Osteoblast (primary cell): ENCODE results near the gene SHISA8. TPM values are rescaled to one million over a fixed set of nuclear protein-coding genes. Genes with fewer than 3 reads are reported as not detected.
"Not testable (repeated sequence)": the region's sequence is repeated elsewhere in the genome, so short reads cannot be mapped to it uniquely, and the experiment has no call there.

Experiments used
- DNase-seq: peaks from one replicate; pipeline ENCODE4 v3.0.0; 2011; ENCODE audit warnings: low spot score, mixed read lengths; ENCODE audit not compliant: insufficient read length; ENCODE audit errors: missing footprints
- H2AFZ ChIP-seq: 2 replicates; pipeline ENCODE4 v1.6.0; 2011; ENCODE audit warnings: mild to moderate bottlenecking, low read length
- H3K27ac ChIP-seq: 2 replicates; pipeline ENCODE4 v1.5.1; 2011; ENCODE audit warnings: mild to moderate bottlenecking, low read depth, low read length, moderate library complexity
- H3K27me3 ChIP-seq: 2 replicates; pipeline ENCODE4 v1.6.0; 2012; ENCODE audit warnings: mild to moderate bottlenecking, control low read depth, inconsistent platforms, low read length, moderate library complexity; ENCODE audit not compliant: insufficient read depth
- H3K36me3 ChIP-seq: 2 replicates; pipeline ENCODE4 v1.5.1; 2011; ENCODE audit warnings: mild to moderate bottlenecking, low read length, control low read depth, moderate library complexity; ENCODE audit not compliant: insufficient read depth
- H3K4me1 ChIP-seq: 2 replicates; pipeline ENCODE4 v1.5.1; 2011; ENCODE audit warnings: mild to moderate bottlenecking, low read length, control low read depth, moderate library complexity; ENCODE audit not compliant: insufficient read depth
- H3K4me2 ChIP-seq: 2 replicates; pipeline ENCODE4 v1.6.0; 2011; ENCODE audit warnings: mild to moderate bottlenecking, low read length; ENCODE audit not compliant: insufficient read depth
- H3K4me3 ChIP-seq: fragments of 200-600 bp; sonication (generic); 3 replicates; pipeline ENCODE4 v1.5.1; 2012; ENCODE audit warnings: mild to moderate bottlenecking, low read length, inconsistent platforms; ENCODE audit not compliant: insufficient read depth
- H3K79me2 ChIP-seq: 2 replicates; pipeline ENCODE4 v1.6.0; 2012; ENCODE audit warnings: mild to moderate bottlenecking, low read length, control low read depth, inconsistent platforms; ENCODE audit not compliant: insufficient read depth
- H3K9me3 ChIP-seq: 2 replicates; pipeline ENCODE4 v1.5.1; 2011; ENCODE audit warnings: low read depth, low read length, control low read depth
- H4K20me1 ChIP-seq: 2 replicates; pipeline ENCODE4 v1.6.0; 2012; ENCODE audit warnings: mild to moderate bottlenecking, low read length, control low read depth; ENCODE audit not compliant: insufficient read depth
- CTCF ChIP-seq: IDR thresholded peaks from 2 replicates; pipeline ENCODE4 v1.5.1; 2011; ENCODE audit warnings: mild to moderate bottlenecking, low read depth, low read length, moderate library complexity; ENCODE audit errors: extremely low read depth
- total RNA-seq: library from RNA; depleted of rRNA; stranded (reverse); fragments of >200 nt; gene quantifications from 2 replicates; pipeline ENCODE4 v1.2.3, GENCODE V29; 2012

Gene SHISA8
- total RNA-seq, 1 donor: not detected

DNA sequence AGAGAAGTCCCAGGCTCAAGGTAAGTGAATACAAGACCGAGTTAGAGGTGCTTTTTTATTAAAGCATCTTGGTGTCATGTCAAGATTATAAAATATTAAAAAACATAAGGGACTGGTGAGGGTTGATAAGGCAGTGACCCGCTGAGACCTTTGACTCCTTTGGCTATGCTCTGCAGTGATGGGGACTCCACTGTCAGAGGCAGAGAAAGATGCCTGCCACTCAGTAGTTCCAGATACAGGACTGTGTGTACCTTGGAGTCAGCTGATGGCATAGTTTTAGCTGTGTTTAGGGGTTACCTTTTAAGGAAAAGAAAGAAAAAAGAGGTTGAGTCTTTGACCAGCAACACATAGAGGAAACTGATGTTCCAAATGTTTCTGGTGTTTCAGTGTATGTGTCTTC is 40.8 kb downstream of the SHISA8 start:
- DNase-seq: no peak
- Histone ChIP-seq H3K79me2 (no peaks in the 10 kb centered on the region), H3K4me1 (peaks cover 14% of the 10 kb centered on the region), H3K9me3 (no peaks in the 10 kb centered on the region), H3K27me3 (no peaks in the 10 kb centered on the region), H3K27ac (no peak overlapping the region), H3K4me2 (no peak overlapping the region), H4K20me1 (no peaks in the 10 kb centered on the region), H2AFZ (no peak overlapping the region), H3K4me3 (no peak overlapping the region), H3K36me3 (peaks cover 43% of the 10 kb centered on the region)
- TF ChIP-seq CTCF: no peak

- Histone ChIP-seq H3K9me3 (no peaks in the 10 kb centered on the region), H3K4me1 (peaks cover 14% of the 10 kb centered on the region), H2AFZ (no peak overlapping the region), H3K4me2 (no peak overlapping the region), H3K4me3 (no peak overlapping the region), H3K27ac (no peak overlapping the region), H3K36me3 (peaks cover 50% of the 10 kb centered on the region), H4K20me1 (no peaks in the 10 kb centered on the region), H3K79me2 (peaks cover 4% of the 10 kb centered on the region), H3K27me3 (no peaks in the 10 kb centered on the region)
- no peak for TF ChIP-seq CTCF
- no peak for DNase-seq
Observed at GRCh38 chr22:41873391-41873790, 41.5 kb downstream of the SHISA8 start.

DNA sequence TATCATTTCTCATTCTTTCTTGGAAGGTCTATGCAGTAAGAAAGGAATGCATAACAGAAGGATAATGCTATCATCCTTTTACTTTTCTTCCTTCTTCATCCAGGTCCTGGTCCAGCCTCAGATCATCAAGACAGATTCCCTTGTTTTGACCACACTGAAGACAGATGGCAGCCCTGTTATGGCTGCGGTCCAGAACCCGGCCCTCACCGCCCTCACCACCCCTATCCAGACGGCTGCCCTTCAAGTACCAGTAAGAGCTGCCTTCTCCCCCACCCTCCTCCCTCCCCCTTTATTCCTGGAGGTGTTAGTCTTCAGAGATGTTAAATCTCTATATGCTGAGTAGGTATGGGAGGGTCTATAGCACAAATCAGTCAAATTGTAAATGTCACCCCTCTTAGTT is 44.1 kb downstream of the SHISA8 start:
- no peak overlapping the region for H3K4me3 ChIP-seq
- H3K4me2 ChIP-seq: no peak overlapping the region
- peaks cover 3% of the 10 kb centered on the region for H3K4me1 ChIP-seq
- peaks cover 49% of the 10 kb centered on the region for H3K36me3 ChIP-seq
- no peak for DNase-seq
- no peak overlapping the region for H3K27ac ChIP-seq
- peaks cover 17% of the 10 kb centered on the region for H3K79me2 ChIP-seq
- TF ChIP-seq CTCF: no peak
- peaks cover 3% of the 10 kb centered on the region for H4K20me1 ChIP-seq
- H3K27me3 ChIP-seq: no peaks in the 10 kb centered on the region
- no peak overlapping the region for H2AFZ ChIP-seq
- H3K9me3 ChIP-seq: no peaks in the 10 kb centered on the region

GRCh38 chr22:41870081-41870480 is 44.8 kb downstream of the SHISA8 start:
- H3K4me1 ChIP-seq, H4K20me1 ChIP-seq, H3K9me3 ChIP-seq, H3K27me3 ChIP-seq, H3K4me2 ChIP-seq, H3K4me3 ChIP-seq, H2AFZ ChIP-seq, H3K27ac ChIP-seq, DNase-seq: not testable (repeated sequence)
- peaks cover 24% of the 10 kb centered on the region for H3K79me2 ChIP-seq
- peaks cover 49% of the 10 kb centered on the region for H3K36me3 ChIP-seq
